T-cell (primary cell): ENCODE measurements around the gene OAS2. TPM values are rescaled to one million over a fixed set of nuclear protein-coding genes. Genes with fewer than 3 reads are reported as not detected.
A peak's percentile ranks its signal among the peaks of the same experiment; 100 is the strongest.

Experiments used
- ATAC-seq, 4 experiments: fragments of 200-7000 bp in 3 of 4; fragments of 150-1000 bp in 1 of 4; cut with Tn5 transposase; replicated peaks in 1 of 4; 1 replicate in 3 of 4; 2 replicates in 1 of 4; pipeline ENCODE4 v1.10.0; 2021; ENCODE audit warnings: moderate library complexity in 3 of 4, mild to moderate bottlenecking in 2 of 4, moderate number of reproducible peaks in 1 of 4
- CTCF ChIA-PET, 2 donors: fragments of 300-600 bp; sonication (Branson Sonifier 250); formaldehyde crosslinking; loops; one replicate each; lab custom pipeline; 2022; ENCODE audit warnings: antibody characterized with exemption in 2 of 2; lab: Charles Lee
- POLR2A ChIA-PET, 2 donors: fragments of 300-600 bp; sonication (Branson Sonifier 250); formaldehyde crosslinking; loops; one replicate each; lab custom pipeline; 2022; ENCODE audit warnings: antibody characterized with exemption in 2 of 2; lab: Charles Lee
- DNase-seq, 35 experiments: peaks; one replicate each; pipeline versions ENCODE4 v3.0.0 to v3.0.0-alpha.2; 2013 to 2023
- H3K27ac ChIP-seq: one replicate; pipeline ENCODE4 v1.5.1; 2013; ENCODE audit warnings: low read length
- H3K27me3 ChIP-seq, 2 experiments: replicated peaks in 1 of 2; 1 replicate in 1 of 2; 2 replicates in 1 of 2; pipeline versions ENCODE4 v1.6.1 to v1.7.0; 2013; ENCODE audit warnings: low read length in 1 of 2, mixed read lengths in 1 of 2; ENCODE audit not compliant: control insufficient read depth in 2 of 2, insufficient read depth in 2 of 2; ENCODE audit errors: extremely low read depth in 1 of 2
- H3K36me3 ChIP-seq, 2 donors: 1 replicate in 1 of 2; 2 replicates in 1 of 2; pipeline versions ENCODE4 v1.6.1 to v1.7.0; 2013; ENCODE audit warnings: low read length in 1 of 2; ENCODE audit not compliant: control insufficient read depth in 2 of 2, insufficient read depth in 1 of 2; ENCODE audit errors: extremely low read depth in 1 of 2
- H3K4me1 ChIP-seq, 2 experiments: 1 replicate in 1 of 2; 2 replicates in 1 of 2; pipeline versions ENCODE4 v1.6.1 to v1.7.0; 2013; ENCODE audit warnings: low read length in 2 of 2, mixed read lengths in 1 of 2; ENCODE audit not compliant: insufficient read depth in 2 of 2, control insufficient read depth in 1 of 2; ENCODE audit errors: extremely low read depth in 1 of 2
- H3K4me3 ChIP-seq, 2 donors: 1 replicate in 1 of 2; 2 replicates in 1 of 2; pipeline versions ENCODE4 v1.5.1 to v1.7.0; 2013; ENCODE audit warnings: mild to moderate bottlenecking in 2 of 2, low read length in 1 of 2, moderate library complexity in 1 of 2; ENCODE audit not compliant: control insufficient read depth in 1 of 2; ENCODE audit errors: extremely low read depth in 1 of 2
- H3K9me3 ChIP-seq: 2 replicates; pipeline ENCODE4 v1.7.0; 2013
- H3K27ac Mint-ChIP-seq, 2 donors: one replicate each; pipeline ENCODE4 v1.8.0; 2020 to 2021; ENCODE audit warnings: mild to moderate bottlenecking in 2 of 2, mixed read lengths in 2 of 2
- H3K27me3 Mint-ChIP-seq, 2 donors: one replicate each; pipeline ENCODE4 v1.8.0; 2021 to 2022; ENCODE audit warnings: mixed read lengths in 2 of 2
- H3K36me3 Mint-ChIP-seq: one replicate; pipeline ENCODE4 v1.8.0; 2021; ENCODE audit warnings: mixed read lengths
- H3K4me1 Mint-ChIP-seq, 3 donors: one replicate each; pipeline ENCODE4 v1.8.0; 2020 to 2022; ENCODE audit warnings: mixed read lengths in 3 of 3, mild to moderate bottlenecking in 1 of 3
- H3K4me3 Mint-ChIP-seq, 3 donors: one replicate each; pipeline ENCODE4 v1.8.0; 2020 to 2022; ENCODE audit warnings: mild to moderate bottlenecking in 3 of 3, mixed read lengths in 3 of 3, moderate library complexity in 3 of 3
- H3K9me3 Mint-ChIP-seq, 3 donors: one replicate each; pipeline ENCODE4 v1.8.0; 2020 to 2022; ENCODE audit warnings: mixed read lengths in 3 of 3
- WGBS: methylation state at CpG from one replicate; pipeline ENCODE4 v1.1.5; 2013; ENCODE audit warnings: missing lambda C conversion rate; ENCODE audit not compliant: insufficient coverage; 5-methylcytosine and 5-hydroxymethylcytosine counted together
- total RNA-seq, 35 experiments: library from RNA in 6 of 35; stranded (reverse) in 6 of 35; fragments of 120-200 nt in 1 of 35; gene quantifications; one replicate each; pipeline versions ENCODE4 v1.2.1 to v1.2.4 and lab custom pipeline; 2013 to 2026

OAS2 gene
- total RNA-seq, 5 donors from 2014 or later (not counting 1 experiment from before 2014, with no cell fraction given) = 44.8 to 75.5 (median 56.9) TPM

DNA sequence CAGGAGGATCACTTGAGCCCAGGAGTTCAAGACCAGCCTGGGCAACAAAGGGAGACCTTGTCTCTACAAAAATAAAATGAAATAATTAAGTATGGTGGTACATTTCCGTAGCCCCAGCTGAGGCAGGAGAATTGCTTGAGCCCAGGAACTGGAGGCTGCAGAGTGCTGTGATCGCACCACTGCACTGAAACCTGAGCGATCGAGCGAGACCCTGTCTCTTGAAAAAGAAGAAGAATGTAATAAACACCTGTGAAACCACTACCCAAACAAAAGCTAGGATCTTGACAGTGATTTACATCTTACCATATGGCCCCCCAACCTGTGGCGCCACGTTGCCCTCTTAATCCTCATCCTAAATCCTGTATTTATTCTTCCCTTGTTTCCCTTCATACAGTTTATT is 72.5 kb downstream of the OAS2 start:
- peaks cover 6 to 27% of the 10 kb centered on the region in 2 experiments for H3K4me1 ChIP-seq
- peaks cover 0 to 4% of the 10 kb centered on the region in 2 experiments for H3K27me3 ChIP-seq
- H3K27me3 Mint-ChIP-seq = peaks cover 0 to 1% of the 10 kb centered on the region in 2 donors
- no peaks in the 10 kb centered on the region for H3K36me3 ChIP-seq
- no peak overlapping the region for H3K27ac Mint-ChIP-seq
- H3K4me3 ChIP-seq = no peak overlapping the region
- H3K9me3 Mint-ChIP-seq = no peaks in the 10 kb centered on the region
- no peaks in the 10 kb centered on the region for H3K36me3 Mint-ChIP-seq
- no peak overlapping the region for H3K27ac ChIP-seq
- POLR2A ChIA-PET = no interaction called here
- ATAC-seq (no peak), DNase-seq (no peak)
- no peaks in the 10 kb centered on the region for H3K9me3 ChIP-seq
- H3K4me1 Mint-ChIP-seq = peaks cover 28 to 59% (median 57%) of the 10 kb centered on the region in 3 donors
- no peak overlapping the region for H3K4me3 Mint-ChIP-seq
- CTCF ChIA-PET = interaction anchor here in 1 of 2 donors (1.0 to 1.7 kb wide), 3 partner anchors 48 to 124 kb away, joined by 3 to 5 read pairs (median 3); no protein-coding TSS in a partner anchor
- WGBS = no CpG with 5 or more reads among the region's 7 CpGs

DNA sequence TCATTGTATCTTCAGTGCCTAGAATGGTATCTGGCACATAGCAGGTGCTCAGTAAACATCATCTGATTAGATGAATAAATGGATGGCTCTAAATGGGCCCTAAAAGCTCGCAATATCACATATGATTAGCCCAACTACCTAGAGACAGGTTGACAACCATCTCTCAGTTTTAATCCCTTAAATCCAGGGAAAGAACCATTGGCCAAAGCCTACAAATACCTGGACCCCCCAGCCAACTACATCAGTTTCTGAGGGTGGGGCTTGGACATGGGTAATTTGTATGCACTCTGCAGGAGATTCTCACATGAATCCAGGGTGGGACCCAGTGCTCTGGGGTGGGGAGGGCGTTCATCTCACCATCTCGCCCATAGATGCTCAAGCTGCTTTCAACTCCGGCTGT is 73.4 kb downstream of the OAS2 start:
- Mint-ChIP-seq H3K4me1 (peaks cover 33 to 66% (median 63%) of the 10 kb centered on the region in 3 donors), H3K4me3 (no peak overlapping the region), H3K9me3 (no peaks in the 10 kb centered on the region), H3K27ac (no peak overlapping the region), H3K27me3 (peaks cover 0 to 1% of the 10 kb centered on the region in 2 donors), H3K36me3 (no peaks in the 10 kb centered on the region)
- peaks cover 6 to 34% of the 10 kb centered on the region in 2 experiments for H3K4me1 ChIP-seq
- no peak overlapping the region for H3K4me3 ChIP-seq
- ATAC-seq = no peak
- peaks cover 0 to 10% of the 10 kb centered on the region in 2 experiments for H3K27me3 ChIP-seq
- ChIA-PET CTCF (interaction anchor here in 1 of 2 donors (1.0 to 1.7 kb wide), 2 partner anchors 47 to 123 kb away, joined by 3 to 5 read pairs; no protein-coding TSS in a partner anchor), POLR2A (interaction anchor here in 1 of 2 donors (0.5 kb wide), 1 partner anchor 14 kb away, joined by 4 read pairs; no protein-coding TSS in a partner anchor)
- WGBS = 100% methylated on average over 1 of the region's 4 CpGs
- no peaks in the 10 kb centered on the region for H3K36me3 ChIP-seq
- no peak overlapping the region for H3K27ac ChIP-seq
- no peak for DNase-seq
- no peaks in the 10 kb centered on the region for H3K9me3 ChIP-seq

DNA sequence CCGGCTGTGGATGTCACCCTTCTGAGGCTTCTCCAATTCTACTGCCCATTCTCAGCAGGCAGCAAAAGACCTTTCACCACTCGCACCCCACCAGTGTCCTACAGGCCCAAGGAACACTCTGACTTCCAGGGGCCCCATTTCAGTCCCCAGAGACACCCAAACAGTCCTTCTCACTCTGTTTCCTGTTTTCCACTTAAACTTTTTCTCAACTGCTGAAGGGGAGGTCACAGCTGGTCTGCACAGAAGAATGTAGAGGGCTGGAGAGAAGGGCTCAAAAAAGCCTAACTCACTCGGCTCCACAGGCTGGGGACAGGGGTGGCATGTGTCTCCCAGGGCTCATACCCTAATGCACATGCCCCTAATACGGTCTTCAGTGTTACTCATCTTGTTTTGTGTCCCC is 74.0 kb downstream of the OAS2 start:
- H3K27me3 ChIP-seq = peaks cover 0 to 10% of the 10 kb centered on the region in 2 experiments
- DNase-seq = no peak
- Mint-ChIP-seq H3K4me1 (peaks cover 33 to 66% (median 63%) of the 10 kb centered on the region in 3 donors), H3K4me3 (no peak overlapping the region), H3K27me3 (peaks cover 0 to 1% of the 10 kb centered on the region in 2 donors), H3K36me3 (no peaks in the 10 kb centered on the region), H3K9me3 (no peaks in the 10 kb centered on the region), H3K27ac (peak overlapping the region in 1 of 2 donors; percentile 39)
- POLR2A ChIA-PET = no interaction called here
- 77% methylated on average over 3 of the region's 4 CpGs for WGBS
- ATAC-seq = no peak
- no peak overlapping the region for H3K4me3 ChIP-seq
- no peaks in the 10 kb centered on the region for H3K36me3 ChIP-seq
- no peaks in the 10 kb centered on the region for H3K9me3 ChIP-seq
- H3K4me1 ChIP-seq = peaks cover 6 to 37% of the 10 kb centered on the region in 2 experiments
- CTCF ChIA-PET = interaction anchor here in 1 of 2 donors (1.7 kb wide), 1 partner anchor 46 kb away, joined by 5 read pairs; no protein-coding TSS in a partner anchor
- no peak overlapping the region for H3K27ac ChIP-seq

DNA sequence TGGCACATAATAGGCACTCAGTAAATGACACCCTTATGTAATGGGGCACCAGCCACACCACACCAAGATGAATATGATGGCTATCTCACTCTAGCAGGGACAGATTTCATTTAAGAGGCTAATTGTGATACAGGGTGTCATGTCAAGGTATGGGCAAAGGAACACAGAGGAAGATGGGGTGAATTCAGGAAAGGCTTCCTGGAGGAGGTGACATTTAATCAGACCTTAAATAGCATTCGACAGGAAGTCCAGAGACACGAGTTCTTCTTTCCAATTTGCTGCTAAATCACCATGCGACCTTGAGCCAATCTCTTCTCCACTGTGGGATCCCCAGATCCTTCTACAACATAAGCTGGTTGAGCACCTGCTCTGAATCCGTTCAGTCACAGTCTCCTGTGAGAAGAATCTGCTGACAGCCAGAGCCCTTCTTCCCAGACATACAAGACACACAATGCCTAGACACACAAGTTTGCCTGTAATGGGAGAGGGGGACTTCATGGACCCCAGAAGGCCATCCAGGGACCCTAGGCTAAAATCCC is 76.7 kb downstream of the OAS2 start:
- Histone ChIP-seq H3K36me3 (no peaks in the 10 kb centered on the region), H3K27me3 (peaks cover 0 to 17% of the 10 kb centered on the region in 2 experiments), H3K4me1 (peaks cover 3 to 49% of the 10 kb centered on the region in 2 experiments), H3K9me3 (no peaks in the 10 kb centered on the region), H3K4me3 (no peak overlapping the region), H3K27ac (no peak overlapping the region)
- H3K4me1 Mint-ChIP-seq = peaks cover 30 to 57% (median 45%) of the 10 kb centered on the region in 3 donors
- peak overlapping the region; percentile 33 to 34 for H3K27ac Mint-ChIP-seq
- DNase-seq (no peak), ATAC-seq (no peak)
- H3K36me3 Mint-ChIP-seq = no peaks in the 10 kb centered on the region
- ChIA-PET POLR2A (interaction anchor here in 1 of 2 donors (0.5 kb wide), 1 partner anchor 10 kb away, joined by 10 read pairs; no protein-coding TSS in a partner anchor), CTCF (interaction anchor here in 1 of 2 donors (0.5 to 0.6 kb wide), 2 partner anchors 86 to 117 kb away, joined by 3 read pairs; no protein-coding TSS in a partner anchor)
- H3K4me3 Mint-ChIP-seq = peak overlapping the region; percentile 54 to 83 (median 64)
- peaks cover 0 to 1% of the 10 kb centered on the region in 2 donors for H3K27me3 Mint-ChIP-seq
- WGBS = 63% methylated on average over 3 of the region's 4 CpGs
- H3K9me3 Mint-ChIP-seq = no peaks in the 10 kb centered on the region

DNA sequence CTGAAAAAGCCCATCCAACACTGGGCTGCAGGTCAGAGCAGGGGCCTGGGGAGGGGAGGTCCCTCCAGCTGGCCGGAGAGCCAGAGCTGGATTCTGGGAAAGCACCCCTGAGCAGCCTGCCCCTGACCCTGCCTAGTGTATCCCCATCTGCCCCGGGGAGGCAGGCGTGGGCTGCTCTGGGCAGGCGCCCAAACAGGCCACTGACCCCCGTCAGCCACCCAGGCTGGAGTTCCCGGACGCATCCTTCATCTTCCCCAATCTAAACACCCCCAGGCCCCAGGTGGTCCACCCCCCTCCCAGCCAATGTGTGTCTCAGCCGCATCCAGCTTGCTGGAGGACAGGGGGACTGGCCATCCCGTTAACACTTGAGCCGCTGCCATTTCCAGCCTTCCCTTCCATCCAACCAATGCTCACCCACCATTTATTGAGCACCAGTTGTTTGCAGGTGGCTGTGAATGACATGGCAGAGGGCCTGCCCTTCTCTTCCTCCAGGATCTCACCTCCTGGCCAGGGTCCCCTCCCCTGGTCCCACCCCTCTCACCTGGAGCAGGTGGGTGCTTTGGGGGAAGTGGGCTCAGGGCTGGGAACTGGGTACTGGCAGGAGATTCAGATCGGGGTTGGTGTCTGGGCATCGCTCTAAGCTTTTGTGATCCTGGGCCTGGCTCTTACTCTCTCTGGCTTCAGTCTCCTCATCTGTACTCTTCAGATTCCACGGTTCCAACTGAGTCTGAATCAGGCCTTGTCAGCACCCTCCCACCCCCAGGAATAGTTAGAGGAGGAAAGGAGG is 77.5 kb downstream of the OAS2 start:
- Histone ChIP-seq H3K4me3 (peak overlapping the region; percentile 51 to 68), H3K9me3 (no peaks in the 10 kb centered on the region), H3K27ac (peak overlapping the region; percentile 24), H3K4me1 (peaks cover 3 to 56% of the 10 kb centered on the region in 2 experiments), H3K36me3 (no peaks in the 10 kb centered on the region), H3K27me3 (peaks cover 0 to 17% of the 10 kb centered on the region in 2 experiments)
- peak overlapping the region; percentile 79 to 83 (median 81) for H3K4me3 Mint-ChIP-seq
- no peaks in the 10 kb centered on the region for H3K36me3 Mint-ChIP-seq
- DNase-seq (no peak), ATAC-seq (no peak)
- ChIA-PET CTCF (interaction anchor here in 1 of 2 donors (0.5 to 0.6 kb wide), 2 partner anchors 85 to 116 kb away, joined by 3 read pairs; no protein-coding TSS in a partner anchor), POLR2A (interaction anchor here (0.5 to 0.6 kb wide), 2 partner anchors 106 to 168 kb away, joined by 7 to 11 read pairs; no protein-coding TSS in a partner anchor)
- H3K4me1 Mint-ChIP-seq = peaks cover 31 to 50% (median 38%) of the 10 kb centered on the region in 3 donors
- peaks cover 0 to 1% of the 10 kb centered on the region in 2 donors for H3K27me3 Mint-ChIP-seq
- peak overlapping the region; percentile 72 to 74 for H3K27ac Mint-ChIP-seq
- H3K9me3 Mint-ChIP-seq = no peaks in the 10 kb centered on the region
- 85% methylated on average over 7 of the region's 13 CpGs for WGBS

DNA sequence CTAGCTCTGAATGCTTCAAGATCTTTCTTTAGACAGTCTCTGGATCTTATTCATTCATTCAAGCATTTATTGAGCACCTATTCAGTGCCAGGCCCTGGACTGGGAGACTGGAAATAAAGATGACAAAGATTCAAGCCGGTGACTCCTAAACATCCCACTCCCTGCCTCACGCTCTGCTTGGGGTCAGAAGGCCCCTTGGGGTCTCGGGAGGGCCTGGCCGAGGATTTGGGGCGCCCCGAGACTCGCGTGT is 78.0 kb downstream of the OAS2 start:
- Histone ChIP-seq H3K4me1 (peaks cover 3 to 61% of the 10 kb centered on the region in 2 experiments), H3K9me3 (no peaks in the 10 kb centered on the region), H3K27ac (peak overlapping the region; percentile 24), H3K4me3 (peak overlapping the region; percentile 51 to 68), H3K27me3 (peaks cover 0 to 17% of the 10 kb centered on the region in 2 experiments), H3K36me3 (no peaks in the 10 kb centered on the region)
- peak in 2 of 4 experiments; percentile 3 to 15 for ATAC-seq
- Mint-ChIP-seq H3K4me1 (peaks cover 32 to 47% (median 36%) of the 10 kb centered on the region in 3 donors), H3K27ac (peak overlapping the region; percentile 72 to 74), H3K4me3 (peak overlapping the region; percentile 79 to 83 (median 81)), H3K9me3 (no peaks in the 10 kb centered on the region), H3K36me3 (no peaks in the 10 kb centered on the region), H3K27me3 (peaks cover 0 to 1% of the 10 kb centered on the region in 2 donors)
- 8% methylated on average over 7 of the region's 8 CpGs for WGBS
- ChIA-PET CTCF (no interaction called here), POLR2A (interaction anchor here (0.5 to 0.6 kb wide), 2 partner anchors 106 to 167 kb away, joined by 7 to 11 read pairs; no protein-coding TSS in a partner anchor)
- no peak for DNase-seq
